Lower lobe of right lung (tissue), 2 donors: ENCODE data around the gene CEP128. TPM values are rescaled to one million over a fixed set of nuclear protein-coding genes. Genes with fewer than 3 reads are reported as not detected.

Experiments
- ATAC-seq, 2 donors: fragments of 200-7000 bp; cut with Tn5 transposase; one replicate each; pipeline ENCODE4 v1.9.1; 2020 to 2022; ENCODE audit warnings: mild to moderate bottlenecking in 2 of 2, moderate library complexity in 2 of 2
- DNase-seq: peaks from one replicate; pipeline ENCODE4 v3.0.0-alpha.2; 2020
- H3K27ac ChIP-seq: fragments of 200-600 bp; one replicate; pipeline ENCODE4 v1.8.0; 2022
- H3K27me3 ChIP-seq: fragments of 200-600 bp; one replicate; pipeline ENCODE4 v1.8.0; 2022; ENCODE audit warnings: low read depth
- H3K36me3 ChIP-seq: fragments of 200-600 bp; one replicate; pipeline ENCODE4 v1.8.0; 2022; ENCODE audit warnings: mild to moderate bottlenecking
- H3K4me1 ChIP-seq: fragments of 200-600 bp; one replicate; pipeline ENCODE4 v1.8.0; 2022
- H3K4me3 ChIP-seq: fragments of 200-600 bp; one replicate; pipeline ENCODE4 v1.8.0; 2022; ENCODE audit warnings: mild to moderate bottlenecking
- H3K9me3 ChIP-seq: fragments of 200-600 bp; one replicate; pipeline ENCODE4 v1.8.0; 2022
- CTCF ChIP-seq: fragments of 200-600 bp; IDR thresholded peaks from one replicate; pipeline ENCODE4 v1.8.0; 2022; ENCODE audit warnings: antibody characterized with exemption, mild to moderate bottlenecking
- intact Hi-C: fragments of 100-400 bp; cut with DNase I; formaldehyde crosslinking; loops from one replicate; pipeline ENCODE4 v1.11.0; 2022
- total RNA-seq: library from RNA; stranded (reverse); fragmentation: NEBNext Ultra II Directional; extraction: Animal tissue kit (Norgen Biotek cat#: 25700); gene quantifications from one replicate; pipeline ENCODE4 v1.2.1, GENCODE V29; 2021
- donor health status: DM: no; HTN: yes; CAD: no; lungs with severe emphysema.

Gene CEP128
- total RNA-seq, 1 donor from 2014 or later: 11.5 TPM

- Histone ChIP-seq H3K9me3 (no peaks in the 10 kb centered on the region), H3K36me3 (no peaks in the 10 kb centered on the region), H3K4me3 (no peak overlapping the region), H3K27ac (no peak overlapping the region), H3K4me1 (no peaks in the 10 kb centered on the region), H3K27me3 (no peaks in the 10 kb centered on the region)
- ATAC-seq: no peak
- intact Hi-C loops: no loop called here
- TF ChIP-seq CTCF: no peak
- no peak for DNase-seq
These were observed 307.3 kb downstream of the CEP128 start for GRCh38 chr14:80634106-80634758.

- intact Hi-C loops: no loop called here
- no peak for TF ChIP-seq CTCF
These were observed 311.9 kb downstream of the CEP128 start for GRCh38 chr14:80629606-80630005.

GRCh38 chr14:80628547-80628946, 313.0 kb downstream of the CEP128 start:
- Histone ChIP-seq H3K36me3 (no peaks in the 10 kb centered on the region), H3K4me1 (no peaks in the 10 kb centered on the region), H3K27me3 (no peaks in the 10 kb centered on the region), H3K27ac (no peak overlapping the region), H3K4me3 (no peak overlapping the region), H3K9me3 (no peaks in the 10 kb centered on the region)
- TF ChIP-seq CTCF: no peak
- ATAC-seq (no peak), DNase-seq (no peak)
- intact Hi-C loops: no loop called here

More at GRCh38 chr14:80629606-80630005, 311.9 kb downstream of the CEP128 start:
- Histone ChIP-seq H3K36me3 (no peaks in the 10 kb centered on the region), H3K4me3 (no peak overlapping the region), H3K4me1 (no peaks in the 10 kb centered on the region), H3K9me3 (no peaks in the 10 kb centered on the region), H3K27ac (no peak overlapping the region), H3K27me3 (no peaks in the 10 kb centered on the region)
- ATAC-seq: no peak
- no peak for DNase-seq

- DNase-seq (no peak), ATAC-seq (no peak)
- Histone ChIP-seq H3K27ac (no peak overlapping the region), H3K9me3 (no peaks in the 10 kb centered on the region), H3K4me3 (no peak overlapping the region), H3K4me1 (no peaks in the 10 kb centered on the region), H3K36me3 (no peaks in the 10 kb centered on the region), H3K27me3 (no peaks in the 10 kb centered on the region)
- intact Hi-C loops: no loop called here
- TF ChIP-seq CTCF: no peak
These were observed 313.8 kb downstream of the CEP128 start for GRCh38 chr14:80627745-80628144.

- Histone ChIP-seq H3K27ac (no peak overlapping the region), H3K4me3 (no peak overlapping the region), H3K36me3 (no peaks in the 10 kb centered on the region), H3K27me3 (no peaks in the 10 kb centered on the region), H3K9me3 (no peaks in the 10 kb centered on the region), H3K4me1 (no peaks in the 10 kb centered on the region)
- DNase-seq (no peak), ATAC-seq (no peak)
- intact Hi-C loops: no loop called here
- no peak for TF ChIP-seq CTCF
These were observed 317.0 kb downstream of the CEP128 start for GRCh38 chr14:80624581-80624980.
